ENCODE results near the gene GRAMD4. TPM values are rescaled to one million over a fixed set of nuclear protein-coding genes. Genes with fewer than 3 reads are reported as not detected.

The GRAMD4 gene
- total RNA-seq, 1 experiment from 2014 or later, result 23.4 TPM

- Histone ChIP-seq H3K36me3 (ENCODE audit: control insufficient read depth, insufficient read depth, low read length) (peaks cover 2% of the 10 kb centered on the region), H3K4me3 (ENCODE audit: low read depth, low read length) (no peak overlapping the region), H3K9me3 (no peaks in the 10 kb centered on the region), H3K4me1 (no peaks in the 10 kb centered on the region), H3K27me3 (replicated peaks; ENCODE audit: control insufficient read depth, insufficient read depth, low read length) (no peaks in the 10 kb centered on the region)
- ChIA-PET POLR2A (no interaction called here), CTCF (no interaction called here)
- Mint-ChIP-seq H3K27me3 (ENCODE audit: insufficient read depth, unreplicated experiment) (no peaks in the 10 kb centered on the region), H3K4me1 (ENCODE audit: low read depth, unreplicated experiment) (no peaks in the 10 kb centered on the region), H3K9me3 (ENCODE audit: unreplicated experiment) (no peaks in the 10 kb centered on the region), H3K36me3 (ENCODE audit: insufficient read depth, unreplicated experiment) (peaks cover 46% of the 10 kb centered on the region), H3K27ac (ENCODE audit: unreplicated experiment) (no peak overlapping the region), H3K4me3 (ENCODE audit: unreplicated experiment) (no peak overlapping the region)
- DNase-seq, result no peak
- TF ChIP-seq CTCF (IDR thresholded peaks at IDR 0.05; ENCODE audit: insufficient read depth in 1 of 2, low read depth in 1 of 2, low read length in 1 of 2, severe bottlenecking in 1 of 2, unreplicated experiment in 1 of 2), result no peak
- intact Hi-C loops (cut with micrococcal nuclease; ENCODE audit: unreplicated experiment), result no loop called here
- BruUV-seq (replicated peaks), result no TSS peak
These were observed 77.8 kb downstream of the GRAMD4 start for GRCh38 chr22:46697811-46698515.

GRCh38 chr22:46699091-46699490 is 78.9 kb downstream of the GRAMD4 start:
- H3K27me3 ChIP-seq (replicated peaks; ENCODE audit: control insufficient read depth, insufficient read depth, low read length), result no peaks in the 10 kb centered on the region
- no peaks in the 10 kb centered on the region for H3K4me1 ChIP-seq
- no peaks in the 10 kb centered on the region for H3K27me3 Mint-ChIP-seq (ENCODE audit: insufficient read depth, unreplicated experiment)
- BruUV-seq (replicated peaks), result no TSS peak
- H3K4me3 ChIP-seq (ENCODE audit: low read depth, low read length), result no peak overlapping the region
- H3K27ac Mint-ChIP-seq (ENCODE audit: unreplicated experiment), result no peak overlapping the region
- H3K36me3 Mint-ChIP-seq (ENCODE audit: insufficient read depth, unreplicated experiment), result peaks cover 56% of the 10 kb centered on the region
- TF ChIP-seq CTCF (IDR thresholded peaks at IDR 0.05; ENCODE audit: insufficient read depth in 1 of 2, low read depth in 1 of 2, low read length in 1 of 2, severe bottlenecking in 1 of 2, unreplicated experiment in 1 of 2), result no peak
- H3K9me3 Mint-ChIP-seq (ENCODE audit: unreplicated experiment), result no peaks in the 10 kb centered on the region
- no peaks in the 10 kb centered on the region for H3K4me1 Mint-ChIP-seq (ENCODE audit: low read depth, unreplicated experiment)
- H3K4me3 Mint-ChIP-seq (ENCODE audit: unreplicated experiment), result no peak overlapping the region
- no peaks in the 10 kb centered on the region for H3K9me3 ChIP-seq
- H3K36me3 ChIP-seq (ENCODE audit: control insufficient read depth, insufficient read depth, low read length), result peaks cover 2% of the 10 kb centered on the region
- ChIA-PET CTCF (no interaction called here), POLR2A (no interaction called here)
- DNase-seq, result no peak
- intact Hi-C loops (cut with micrococcal nuclease; ENCODE audit: unreplicated experiment), result no loop called here

- Mint-ChIP-seq H3K36me3 (ENCODE audit: insufficient read depth, unreplicated experiment) (peaks cover 61% of the 10 kb centered on the region), H3K9me3 (ENCODE audit: unreplicated experiment) (no peaks in the 10 kb centered on the region), H3K4me1 (ENCODE audit: low read depth, unreplicated experiment) (peaks cover 9% of the 10 kb centered on the region), H3K4me3 (ENCODE audit: unreplicated experiment) (no peak overlapping the region), H3K27ac (ENCODE audit: unreplicated experiment) (no peak overlapping the region), H3K27me3 (ENCODE audit: insufficient read depth, unreplicated experiment) (no peaks in the 10 kb centered on the region)
- no peak for TF ChIP-seq CTCF (IDR thresholded peaks at IDR 0.05; ENCODE audit: insufficient read depth in 1 of 2, low read depth in 1 of 2, low read length in 1 of 2, severe bottlenecking in 1 of 2, unreplicated experiment in 1 of 2)
- DNase-seq, result no peak
- CTCF ChIA-PET, result no interaction called here
- intact Hi-C loops (cut with micrococcal nuclease; ENCODE audit: unreplicated experiment), result no loop called here
- Histone ChIP-seq H3K36me3 (ENCODE audit: control insufficient read depth, insufficient read depth, low read length) (no peaks in the 10 kb centered on the region; the same call in 1 of the 2 replicates), H3K27me3 (replicated peaks; ENCODE audit: control insufficient read depth, insufficient read depth, low read length) (no peaks in the 10 kb centered on the region), H3K4me3 (ENCODE audit: low read depth, low read length) (no peak overlapping the region), H3K9me3 (no peaks in the 10 kb centered on the region), H3K4me1 (no peaks in the 10 kb centered on the region)
- POLR2A ChIA-PET, result no interaction called here
- no TSS peak for BruUV-seq (replicated peaks)
These were observed 81.1 kb downstream of the GRAMD4 start for GRCh38 chr22:46701262-46701661.

Measured in Caco-2 (cell line).